GM19324 (cell line): ENCODE results near the gene C1QL2.

ENCODE experiments used
- ATAC-seq: cut with Tn5 transposase; IDR thresholded peaks from one replicate; pipeline ENCODE4 v1.9.1; 2021; ENCODE audit warnings: mild to moderate bottlenecking, moderate library complexity; ENCODE audit not compliant: unreplicated experiment, low FRiP score

The C1QL2 gene

GRCh38 chr2:119147776-119148715 lies 10.5 kb downstream of the C1QL2 start:
- no peak for ATAC-seq

DNA sequence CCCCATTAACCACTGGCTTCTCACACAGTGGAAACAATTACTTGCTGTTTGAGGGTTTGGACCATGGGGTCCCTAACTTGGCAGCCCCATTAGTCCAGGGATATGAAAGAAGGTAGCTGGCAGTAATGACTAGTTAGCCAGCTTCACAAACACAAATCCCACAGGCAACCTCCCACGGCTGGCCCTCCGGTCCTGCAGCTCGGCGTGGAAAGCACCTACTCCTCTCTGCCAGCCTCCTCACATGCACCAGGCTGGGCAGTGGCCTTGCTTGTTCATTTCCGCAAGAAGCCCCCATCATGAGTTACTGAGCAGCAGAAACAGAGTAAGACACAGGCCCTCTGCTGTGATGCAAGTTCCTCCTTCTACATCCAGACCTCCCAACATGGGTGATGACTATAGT lies 13.7 kb downstream of the C1QL2 start:
- no peak for ATAC-seq

- ATAC-seq = no peak
Observed at GRCh38 chr2:119142824-119143223, 15.7 kb downstream of the C1QL2 start.

- no peak for ATAC-seq
Observed at GRCh38 chr2:119137502-119137901, 21.0 kb downstream of the C1QL2 start.

DNA sequence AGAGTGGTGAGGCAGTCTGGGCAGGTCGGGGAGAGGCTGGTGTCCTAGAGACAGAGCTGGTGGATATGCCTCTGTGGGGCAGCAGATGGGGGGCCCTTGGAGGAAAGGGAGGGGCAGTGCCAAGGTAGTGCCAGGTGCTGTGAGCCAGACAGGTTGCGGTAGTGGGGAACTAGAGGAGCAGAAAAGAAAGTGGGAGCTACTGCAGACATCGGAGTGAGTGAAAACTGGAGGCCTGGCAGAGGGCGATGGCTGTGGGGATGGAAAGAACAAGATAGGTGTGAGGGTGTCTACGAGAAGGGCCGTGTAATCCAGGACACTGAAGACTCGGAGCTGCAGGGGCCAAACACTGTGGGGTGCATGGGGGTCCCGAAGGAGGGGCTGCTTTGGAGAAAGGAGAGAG lies 21.7 kb downstream of the C1QL2 start:
- ATAC-seq = no peak

DNA sequence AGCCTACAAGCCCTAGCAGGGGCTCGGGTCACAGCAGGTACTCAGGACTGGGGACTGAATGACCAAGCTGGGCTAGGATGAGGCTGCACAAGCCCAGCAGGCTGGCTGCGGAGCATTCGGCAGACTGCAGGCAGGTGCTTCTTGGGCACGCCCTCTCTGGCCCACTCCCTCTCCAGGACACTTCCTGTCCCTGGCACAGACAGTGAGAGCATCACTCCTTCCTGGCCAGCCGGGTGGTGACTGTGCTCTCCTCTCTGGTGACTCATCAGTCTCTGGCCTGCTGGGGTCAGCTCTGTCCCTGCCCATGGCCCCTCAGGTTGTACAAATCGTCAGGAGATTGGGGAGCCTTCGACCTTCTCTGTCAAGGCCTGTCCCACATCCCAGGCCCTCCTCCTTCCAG lies 22.5 kb downstream of the C1QL2 start:
- no peak for ATAC-seq

GRCh38 chr2:119134775-119135174 lies 23.8 kb downstream of the C1QL2 start:
- ATAC-seq = no peak

GRCh38 chr2:119126650-119127049 lies 31.9 kb downstream of the C1QL2 start:
- no peak for ATAC-seq

- no peak for ATAC-seq
Observed at GRCh38 chr2:119123389-119123788, 35.2 kb downstream of the C1QL2 start.

DNA sequence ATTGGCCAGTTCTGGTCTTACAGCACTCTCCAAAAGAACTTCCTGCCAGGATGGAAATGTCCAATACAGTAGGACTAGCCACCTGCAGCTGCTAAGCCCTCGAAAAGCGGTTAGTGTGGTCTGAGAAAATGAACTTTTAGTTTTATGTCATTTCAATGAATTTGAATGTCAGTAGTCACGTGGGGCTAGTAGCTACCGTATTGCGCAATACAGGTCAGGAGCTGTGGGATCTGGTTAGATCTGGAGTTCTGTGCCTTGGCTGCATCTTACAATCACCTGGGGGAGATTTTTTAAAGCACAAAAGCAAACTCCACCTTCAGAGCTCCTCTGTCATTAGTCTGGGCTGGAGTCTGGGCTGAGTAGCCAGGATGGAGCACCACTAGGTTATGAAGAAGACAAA lies 35.9 kb downstream of the C1QL2 start:
- no peak for ATAC-seq

DNA sequence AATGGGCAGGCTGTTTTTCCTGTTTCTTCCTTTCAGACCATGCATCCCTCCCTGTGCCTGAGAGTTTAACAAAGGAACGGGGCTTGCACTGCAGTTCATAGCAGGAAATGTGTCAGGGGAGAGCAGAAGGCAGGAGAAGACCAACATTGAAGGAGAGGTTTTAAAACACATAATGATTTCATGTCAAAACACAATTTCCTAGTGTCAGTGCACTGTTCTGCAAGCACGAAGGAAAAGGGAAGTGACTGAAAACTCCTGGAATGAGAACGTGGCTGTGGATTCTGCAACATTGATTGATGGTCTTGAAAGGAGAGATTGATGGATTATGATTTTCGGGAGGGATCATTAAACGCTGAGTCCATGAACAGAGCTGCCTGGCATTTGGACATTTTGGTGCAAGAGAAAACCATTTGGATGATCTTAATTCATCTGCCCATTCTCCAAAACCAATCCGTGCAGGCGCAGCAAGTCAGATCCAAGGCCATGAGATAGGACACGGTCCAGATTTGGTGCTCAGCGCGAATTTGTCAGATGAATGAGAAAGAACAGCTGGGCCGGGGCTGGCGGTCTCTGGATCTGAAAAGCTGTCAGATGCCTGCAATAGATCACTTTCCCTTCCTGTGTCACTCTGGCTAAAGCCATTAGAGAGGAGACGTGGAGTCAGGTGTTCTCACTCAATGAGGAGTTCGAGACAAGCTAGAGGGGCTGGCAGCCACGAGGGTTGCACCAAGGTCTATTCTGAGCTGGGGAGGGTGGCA lies 38.4 kb downstream of the C1QL2 start:
- ATAC-seq = no peak

DNA sequence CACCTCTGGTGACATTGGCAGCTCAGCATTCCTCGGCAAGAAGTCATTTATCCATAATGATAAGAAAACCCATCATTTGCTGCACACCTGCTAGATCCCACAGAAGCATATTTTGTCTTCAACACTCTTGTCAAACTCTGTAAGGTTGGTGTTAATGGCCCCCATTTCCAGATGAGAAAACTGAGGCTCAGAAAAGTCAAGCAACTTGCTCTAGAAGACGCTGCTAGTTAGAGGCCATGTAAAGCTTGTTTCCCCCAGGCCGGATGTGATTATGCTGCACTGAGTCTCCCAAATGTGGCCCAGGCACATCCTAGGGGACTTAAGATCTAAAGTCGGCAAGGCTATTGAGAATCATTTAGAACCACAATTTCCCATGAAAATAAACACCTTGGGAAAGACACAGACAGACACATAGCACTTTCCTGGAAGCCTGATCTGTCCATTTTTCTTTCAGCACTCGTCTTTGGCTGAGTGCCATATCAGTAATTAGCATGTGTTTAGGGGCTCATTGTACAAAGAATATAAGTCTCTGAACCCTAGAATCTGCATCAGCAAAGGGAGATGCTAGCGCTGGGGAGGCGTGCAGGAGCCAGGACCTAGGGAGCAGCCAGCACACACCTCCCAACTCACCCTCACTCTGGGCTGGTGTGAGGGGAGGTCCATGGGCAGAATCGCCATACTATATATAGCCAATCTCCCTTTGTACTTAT lies 39.3 kb downstream of the C1QL2 start:
- ATAC-seq = no peak

DNA sequence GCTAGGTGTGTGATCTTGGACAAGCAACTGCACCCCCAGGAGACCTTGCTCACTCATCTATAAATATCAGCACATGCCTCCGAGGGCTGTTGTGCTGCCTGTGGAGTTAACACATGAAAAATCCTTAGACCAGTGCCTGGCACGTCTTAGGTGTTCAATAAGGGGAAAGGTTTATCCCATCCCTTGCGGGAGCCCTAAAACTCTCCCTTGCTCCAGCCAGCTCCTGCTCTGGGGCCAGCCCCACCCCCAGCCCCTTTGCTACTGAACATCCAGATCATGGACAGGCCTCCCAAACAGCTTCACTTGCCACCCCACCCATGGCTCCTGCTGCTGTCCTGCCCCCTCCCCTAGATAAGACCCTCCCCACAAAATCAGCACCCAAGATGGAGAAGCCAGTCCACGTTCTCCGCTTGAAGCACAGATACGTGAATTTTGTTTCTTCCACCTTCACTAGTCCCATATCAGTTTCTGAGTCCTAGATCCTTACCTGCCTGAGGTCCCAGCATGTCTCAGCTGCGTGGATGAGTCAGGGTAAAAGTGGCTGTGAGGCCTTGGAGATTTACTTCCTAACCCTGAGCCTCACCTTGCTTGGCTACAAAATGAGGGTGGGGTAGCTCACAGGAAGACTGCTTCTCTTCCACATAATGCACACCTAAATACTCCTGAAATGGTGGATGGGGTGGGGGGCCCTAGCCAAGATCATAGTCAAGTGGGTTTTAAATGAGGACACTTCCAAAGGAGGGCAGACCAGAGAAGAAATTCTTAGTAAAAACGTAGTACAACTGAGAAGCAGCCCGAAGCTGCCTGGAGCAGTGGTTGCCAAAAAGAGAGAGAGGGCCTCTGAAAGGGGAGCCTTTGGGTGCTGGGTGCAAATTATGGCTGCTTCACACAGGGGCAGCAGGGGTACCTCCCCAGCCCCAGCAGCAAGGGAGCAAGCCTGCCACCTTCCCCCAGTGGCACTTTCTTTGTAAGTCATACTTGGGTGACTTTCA lies 40.4 kb downstream of the C1QL2 start:
- ATAC-seq = no peak

GRCh38 chr2:119117408-119117807 lies 41.1 kb downstream of the C1QL2 start:
- no peak for ATAC-seq

DNA sequence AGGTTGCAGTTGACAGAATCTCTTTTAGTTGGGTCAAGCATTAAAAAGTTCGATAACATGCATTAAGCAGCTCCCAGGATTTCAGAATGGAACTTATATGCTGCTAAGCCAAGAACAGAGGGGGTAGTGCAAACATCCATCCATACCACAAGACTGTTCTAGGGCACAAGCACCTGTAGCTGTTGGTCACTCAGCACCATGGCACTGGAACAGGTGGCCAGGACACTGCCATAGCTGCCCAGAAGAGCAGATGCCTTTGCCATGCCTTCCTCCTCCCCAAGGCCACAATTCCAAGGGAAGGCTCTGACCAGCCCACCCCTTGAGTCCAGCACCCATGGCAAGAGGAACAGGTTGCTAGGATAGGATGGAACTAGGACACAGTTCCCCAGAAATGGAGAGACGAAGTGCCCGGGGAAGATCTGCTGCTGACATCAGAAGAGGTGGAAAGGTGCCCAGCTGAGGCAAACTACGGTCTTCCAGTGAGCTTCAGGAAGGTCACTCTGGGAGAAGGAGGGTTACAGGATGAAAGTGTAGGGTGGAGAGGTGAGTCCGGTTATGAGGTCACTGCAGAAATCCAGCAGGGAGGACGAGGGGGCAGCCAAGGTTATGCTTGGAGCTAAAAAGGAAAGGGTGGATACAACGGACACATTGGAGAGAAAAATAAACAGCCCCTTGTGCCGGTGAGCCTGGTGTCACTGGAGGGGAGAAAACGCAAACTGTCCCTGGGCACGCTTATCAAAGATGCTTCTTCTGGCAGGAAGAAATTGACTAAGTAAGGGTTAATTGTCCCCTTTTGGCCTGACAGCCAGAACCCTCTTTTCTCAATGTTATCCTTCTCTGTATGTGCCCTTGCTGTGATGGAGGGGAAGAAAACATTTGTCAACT lies 41.9 kb downstream of the C1QL2 start:
- no peak for ATAC-seq

DNA sequence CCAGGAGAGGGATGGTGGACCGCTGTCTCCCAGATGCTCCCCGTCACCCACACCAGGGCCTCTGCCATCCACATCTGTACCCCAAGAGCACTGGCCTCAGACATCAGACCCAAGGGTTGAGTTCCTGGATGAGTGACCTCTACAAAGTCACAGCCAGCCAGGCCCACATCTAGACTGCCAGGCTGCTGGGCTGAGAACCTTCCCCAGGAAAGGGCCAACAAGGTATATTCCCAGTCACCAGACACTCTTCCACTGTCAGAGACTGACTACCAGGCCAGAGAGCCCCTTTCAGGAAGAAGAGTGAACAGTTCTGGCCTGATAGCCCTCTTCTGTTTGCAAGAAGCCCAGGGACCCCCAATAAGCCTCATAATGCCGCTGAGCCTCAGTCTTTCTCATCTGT lies 44.3 kb downstream of the C1QL2 start:
- ATAC-seq = no peak

DNA sequence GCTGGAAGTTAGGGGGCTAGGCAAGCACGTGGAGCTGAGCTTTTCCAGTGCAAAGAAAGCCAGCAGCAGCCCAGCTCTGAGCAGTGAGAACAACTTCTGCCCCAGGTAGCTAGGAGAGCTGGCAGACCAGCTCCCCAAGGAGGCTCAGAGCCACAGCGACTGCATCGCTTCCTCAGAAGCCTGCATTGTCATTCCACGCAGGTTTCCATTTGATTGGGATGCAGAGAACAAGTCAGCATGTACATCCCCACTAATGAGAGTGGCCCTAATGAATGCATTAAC lies 45.1 kb downstream of the C1QL2 start:
- no peak for ATAC-seq

GRCh38 chr2:119112770-119113488 lies 45.6 kb downstream of the C1QL2 start:
- ATAC-seq = no peak

- no peak for ATAC-seq
Observed at GRCh38 chr2:119112230-119112629, 46.3 kb downstream of the C1QL2 start.
